HG03432 (cell line): Measurements from ENCODE around the gene AGAP3.

Source experiments
- ATAC-seq: cut with Tn5 transposase; IDR thresholded peaks from one replicate; pipeline ENCODE4 v1.9.1; 2021; ENCODE audit warnings: mild to moderate bottlenecking, moderate library complexity; ENCODE audit not compliant: unreplicated experiment

Gene AGAP3

DNA sequence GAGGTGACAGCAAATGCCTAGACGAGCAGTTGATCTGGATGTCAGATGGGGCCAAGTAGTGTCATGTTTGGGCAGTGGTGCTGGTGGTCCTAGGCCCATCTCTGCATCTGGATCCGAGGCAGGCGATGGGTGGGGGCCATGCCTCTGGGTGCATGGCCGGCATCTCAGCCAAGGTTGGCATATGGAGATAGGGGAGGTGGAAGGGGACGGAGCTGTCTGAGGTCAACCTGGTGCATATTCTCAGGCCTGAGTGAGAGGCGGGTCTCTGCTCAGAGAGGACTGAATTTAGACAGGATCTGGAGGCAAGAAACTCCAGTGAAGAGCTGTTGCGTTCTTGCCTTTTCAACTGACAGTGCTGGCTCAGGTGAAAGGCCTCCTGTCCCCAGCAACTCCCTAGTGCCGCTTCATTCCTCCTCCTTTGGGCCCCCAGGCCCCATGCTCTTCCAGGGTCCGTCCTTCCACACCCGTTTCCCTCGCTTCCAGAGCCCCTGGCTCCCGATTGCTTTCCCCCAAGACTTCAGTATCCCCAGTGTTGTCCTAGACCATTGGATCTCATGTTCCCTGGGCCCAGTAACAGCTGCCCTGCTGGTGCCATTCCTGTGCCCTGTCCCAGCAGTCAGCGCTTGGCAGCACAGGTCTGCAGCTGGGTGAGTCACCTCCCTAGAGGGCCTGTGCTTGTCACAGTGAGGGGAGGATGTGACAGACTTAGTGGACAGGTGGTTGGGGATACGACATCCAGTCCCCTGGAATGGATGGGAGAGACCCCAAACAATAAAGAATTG lies 48.7 kb downstream of the AGAP3 start:
- no peak for ATAC-seq

GRCh38 chr7:151135525-151135845 lies 49.2 kb downstream of the AGAP3 start:
- ATAC-seq = no peak

DNA sequence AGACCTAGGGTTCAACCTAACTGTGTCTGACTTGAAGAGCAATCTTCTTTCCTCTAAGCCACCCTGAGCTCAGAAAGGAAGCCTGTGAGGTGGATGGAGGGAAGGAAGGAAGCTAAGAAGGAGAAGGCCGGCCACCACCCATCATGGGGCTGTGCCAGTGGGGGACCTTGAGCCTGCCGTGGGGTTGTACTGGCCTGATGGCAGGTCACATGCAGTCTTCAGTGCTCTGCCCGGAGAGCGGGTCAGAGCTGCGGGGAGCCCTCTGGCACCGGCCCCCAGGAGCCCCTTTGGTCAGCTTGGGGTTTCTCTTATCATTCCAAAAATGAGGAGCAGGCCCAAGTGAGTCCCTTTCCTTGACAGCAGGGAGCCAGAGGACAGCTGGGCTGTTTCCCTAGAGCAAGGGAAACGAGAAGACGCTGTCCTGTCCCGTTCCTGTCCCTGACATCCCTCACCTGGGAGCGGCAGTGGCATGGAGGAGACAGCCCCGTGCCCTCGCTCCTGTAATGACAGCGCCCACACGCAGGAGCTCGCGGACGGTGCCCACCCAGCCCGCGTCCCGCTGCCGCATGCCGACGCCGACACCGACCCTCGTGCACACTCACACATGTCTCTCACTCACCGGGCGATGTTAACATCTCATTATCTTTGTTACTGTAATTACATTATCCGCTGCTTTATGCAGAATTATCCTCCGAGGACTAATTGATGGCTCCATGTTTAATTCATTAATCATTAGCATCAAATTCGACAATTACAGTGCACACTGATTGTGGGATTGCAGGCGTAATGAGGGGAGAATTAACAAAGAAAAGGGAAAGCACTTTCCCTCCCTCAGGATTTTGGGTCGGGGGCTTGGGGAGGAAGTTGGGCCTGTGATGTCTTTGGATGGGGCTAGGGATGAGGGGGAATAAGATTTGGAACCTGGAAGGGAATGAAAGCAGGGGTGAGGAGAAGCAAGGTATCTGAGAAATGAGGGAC lies 49.9 kb downstream of the AGAP3 start:
- ATAC-seq = no peak

- no peak for ATAC-seq
Measured at GRCh38 chr7:151137076-151137675, 50.9 kb downstream of the AGAP3 start.

DNA sequence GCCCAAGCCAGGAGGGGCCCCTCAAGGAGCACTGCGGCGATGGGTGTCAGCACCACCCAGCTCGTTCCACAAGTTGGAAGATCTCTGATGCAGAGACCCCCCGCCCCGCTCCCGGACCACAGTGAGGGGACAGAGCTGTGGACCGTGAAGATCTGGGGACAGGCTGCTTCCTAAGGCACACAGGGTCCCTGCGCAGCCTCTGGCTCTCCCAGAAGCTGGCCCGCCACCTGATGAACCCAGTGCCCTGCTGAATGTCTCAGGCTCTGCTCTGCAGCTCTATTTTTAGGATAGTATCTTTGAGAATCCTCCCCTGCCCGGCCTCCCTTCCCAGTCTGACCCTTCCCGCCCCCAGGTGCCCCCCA lies 51.5 kb downstream of the AGAP3 start:
- ATAC-seq = no peak

GRCh38 chr7:151138153-151138851 lies 52.0 kb downstream of the AGAP3 start:
- no peak for ATAC-seq

DNA sequence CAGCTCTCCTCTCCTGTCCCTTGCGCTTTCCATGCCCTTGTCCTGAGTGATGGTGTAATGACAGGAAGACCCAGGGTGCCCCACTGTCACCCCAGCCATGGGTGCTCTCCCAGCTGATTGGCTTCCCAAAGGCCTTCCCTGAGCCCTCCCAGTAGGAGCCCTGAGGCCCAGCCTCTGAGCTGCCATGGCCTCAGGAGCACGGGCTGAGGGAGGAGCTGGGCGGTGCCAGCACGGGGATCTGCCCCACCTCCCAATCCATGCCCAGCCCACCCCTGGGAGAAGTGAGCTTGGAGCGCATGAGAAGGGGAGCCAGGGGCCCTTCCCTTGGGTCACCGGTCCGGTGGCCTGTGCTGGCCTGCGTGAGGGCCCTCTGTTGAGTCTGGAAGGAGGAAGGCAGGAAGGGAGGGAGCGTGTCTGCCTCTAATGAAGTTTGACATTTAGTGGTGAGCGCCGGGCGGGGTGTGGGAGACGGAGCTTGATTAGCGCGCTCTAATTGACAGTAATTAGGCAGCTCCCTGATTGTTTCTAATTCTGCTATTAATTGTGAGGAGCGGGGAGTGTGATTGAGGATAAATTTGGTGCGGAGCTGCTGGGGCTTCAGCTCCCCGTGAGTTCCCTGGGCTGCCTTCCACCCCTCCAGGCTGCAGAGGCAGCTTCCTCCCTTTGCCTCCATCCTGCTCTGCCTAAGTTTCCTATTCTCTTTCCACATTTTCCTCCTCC lies 53.0 kb downstream of the AGAP3 start:
- no peak for ATAC-seq

- no peak for ATAC-seq
Measured at GRCh38 chr7:151139791-151140190, 53.5 kb downstream of the AGAP3 start.

- ATAC-seq = no peak
Measured at GRCh38 chr7:151140826-151141225, 54.6 kb downstream of the AGAP3 start.

DNA sequence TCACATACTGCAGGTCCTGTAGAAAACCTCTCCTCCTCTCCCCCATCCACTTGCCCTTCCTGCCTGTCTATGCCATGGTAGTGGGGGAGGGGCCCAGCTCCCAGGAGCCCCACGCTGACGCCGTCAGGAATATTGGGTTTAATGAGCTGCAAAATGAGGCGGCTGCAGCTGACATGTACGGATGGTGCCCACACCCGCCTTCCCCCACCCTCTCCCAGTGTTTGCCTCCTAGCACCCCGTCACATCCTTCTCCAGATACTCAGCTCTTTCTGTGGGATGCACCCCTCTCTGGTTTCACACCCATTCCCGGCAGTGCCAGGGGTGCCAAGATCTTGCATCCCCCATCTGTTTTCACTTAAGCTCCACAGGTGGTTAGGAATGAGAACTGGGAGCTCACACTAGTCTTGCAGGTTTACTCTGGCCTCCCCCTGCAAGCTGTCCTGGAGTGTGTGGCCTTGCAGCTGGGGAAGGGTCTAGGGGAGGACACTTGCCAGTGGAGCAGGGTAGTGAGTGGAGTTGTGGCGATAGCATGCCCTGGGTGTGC lies 55.1 kb downstream of the AGAP3 start:
- no peak for ATAC-seq

DNA sequence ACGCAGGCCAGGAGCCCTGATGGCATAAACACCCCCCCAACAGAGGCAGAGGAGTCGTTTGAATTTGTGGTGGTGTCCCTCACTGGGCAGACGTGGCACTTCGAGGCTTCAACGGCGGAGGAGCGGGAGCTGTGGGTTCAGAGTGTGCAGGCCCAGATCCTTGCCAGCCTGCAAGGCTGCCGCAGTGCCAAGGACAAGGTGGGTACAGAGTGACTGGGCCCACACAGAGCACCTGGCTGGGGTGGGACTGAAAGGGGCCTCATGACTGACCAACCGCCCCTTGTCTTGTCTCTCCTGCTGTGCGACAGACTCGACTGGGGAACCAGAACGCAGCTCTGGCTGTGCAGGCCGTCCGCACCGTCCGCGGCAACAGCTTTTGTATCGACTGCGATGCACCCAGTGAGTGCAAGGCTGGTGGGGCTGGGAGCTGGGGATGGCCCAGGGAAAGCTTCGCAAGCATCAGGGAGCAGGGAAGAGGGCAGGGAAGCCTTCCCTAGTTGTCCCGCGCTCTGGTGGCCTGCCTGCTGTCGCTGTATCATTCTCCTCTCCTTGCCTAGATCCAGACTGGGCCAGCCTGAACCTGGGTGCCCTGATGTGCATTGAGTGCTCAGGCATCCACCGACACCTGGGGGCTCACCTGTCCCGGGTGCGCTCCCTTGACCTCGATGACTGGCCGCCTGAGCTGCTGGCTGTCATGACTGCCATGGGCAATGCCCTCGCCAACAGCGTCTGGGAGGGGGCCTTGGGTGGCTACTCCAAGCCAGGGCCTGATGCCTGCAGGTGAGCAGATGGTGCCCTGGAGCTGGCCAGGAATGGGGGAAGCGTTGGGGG lies 55.8 kb downstream of the AGAP3 start:
- no peak for ATAC-seq

DNA sequence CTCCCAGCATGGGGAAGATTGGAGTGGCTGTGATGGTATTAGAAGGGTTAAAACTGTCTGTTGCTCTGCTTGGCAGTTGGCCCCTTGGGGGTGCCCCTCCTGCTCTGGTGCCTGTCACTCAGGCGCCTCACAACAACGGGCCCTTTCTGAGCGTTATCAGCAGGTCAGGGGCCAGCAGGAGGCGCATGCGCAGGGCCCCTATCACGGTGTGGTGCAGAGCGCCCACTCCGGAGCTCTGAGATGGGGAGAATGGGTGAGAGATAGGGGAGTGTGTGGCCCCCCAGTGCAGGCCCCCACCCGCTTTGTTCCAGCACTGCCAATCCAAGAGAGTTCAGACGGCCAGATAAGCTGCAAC lies 56.4 kb downstream of the AGAP3 start:
- ATAC-seq = no peak

DNA sequence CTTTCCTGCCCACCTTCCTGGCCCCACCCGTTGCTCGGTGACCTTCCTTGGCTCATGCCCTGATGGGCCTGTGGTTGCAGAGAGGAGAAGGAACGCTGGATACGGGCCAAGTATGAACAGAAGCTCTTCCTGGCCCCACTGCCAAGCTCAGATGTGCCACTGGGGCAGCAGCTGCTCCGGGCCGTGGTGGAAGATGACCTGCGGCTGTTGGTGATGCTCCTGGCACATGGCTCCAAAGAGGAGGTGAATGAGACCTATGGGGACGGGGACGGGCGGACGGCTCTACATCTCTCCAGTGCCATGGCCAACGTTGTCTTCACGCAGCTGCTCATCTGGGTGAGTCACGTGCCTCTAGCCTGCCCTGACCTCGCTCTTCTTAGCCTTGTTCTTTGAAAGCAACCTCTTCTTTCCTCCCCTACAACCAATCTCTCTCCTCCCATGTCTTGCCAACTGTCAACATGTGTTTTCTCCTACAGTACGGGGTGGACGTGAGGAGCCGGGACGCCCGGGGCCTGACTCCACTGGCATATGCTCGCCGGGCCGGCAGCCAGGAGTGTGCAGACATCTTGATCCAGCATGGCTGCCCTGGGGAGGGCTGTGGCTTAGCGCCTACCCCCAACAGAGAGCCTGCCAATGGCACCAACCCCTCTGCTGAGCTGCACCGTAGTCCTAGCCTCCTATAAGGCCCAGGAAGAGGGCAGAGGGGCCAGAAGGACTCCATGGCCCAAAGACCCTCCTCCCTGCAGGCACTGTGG lies 57.2 kb downstream of the AGAP3 start:
- no peak for ATAC-seq

- ATAC-seq = no peak
Measured at GRCh38 chr7:151144387-151144786, 58.1 kb downstream of the AGAP3 start.

- ATAC-seq = no peak
Measured at GRCh38 chr7:151146761-151147160, 60.5 kb downstream of the AGAP3 start.

- ATAC-seq = no peak
Measured at GRCh38 chr7:151148319-151149259, 62.3 kb downstream of the AGAP3 start.

DNA sequence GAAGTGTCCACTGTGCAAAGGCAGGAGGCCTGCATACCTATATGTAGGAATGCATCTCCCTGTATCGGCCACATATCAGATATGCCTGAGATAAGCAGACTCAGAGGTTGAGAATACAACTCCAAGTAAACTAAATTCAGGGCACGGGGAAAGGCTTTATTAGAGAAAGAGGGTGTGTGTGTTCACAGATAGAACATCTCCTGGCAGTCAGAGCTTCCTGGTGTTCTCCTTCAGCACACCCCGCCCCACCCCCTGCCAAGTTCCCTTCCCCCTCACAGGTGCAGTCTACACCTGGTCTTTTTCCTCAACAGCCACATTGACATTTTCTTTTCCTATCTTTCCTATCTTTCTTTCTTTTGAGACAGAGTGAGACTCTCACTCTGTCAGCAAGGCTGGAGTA lies 64.1 kb downstream of the AGAP3 start:
- no peak for ATAC-seq
